GM21529 (cell line): ENCODE results near the gene PRKCB.

Source experiments
- ATAC-seq: cut with Tn5 transposase; IDR thresholded peaks from one replicate; pipeline ENCODE4 v1.9.1; 2021; ENCODE audit not compliant: unreplicated experiment

PRKCB gene

DNA sequence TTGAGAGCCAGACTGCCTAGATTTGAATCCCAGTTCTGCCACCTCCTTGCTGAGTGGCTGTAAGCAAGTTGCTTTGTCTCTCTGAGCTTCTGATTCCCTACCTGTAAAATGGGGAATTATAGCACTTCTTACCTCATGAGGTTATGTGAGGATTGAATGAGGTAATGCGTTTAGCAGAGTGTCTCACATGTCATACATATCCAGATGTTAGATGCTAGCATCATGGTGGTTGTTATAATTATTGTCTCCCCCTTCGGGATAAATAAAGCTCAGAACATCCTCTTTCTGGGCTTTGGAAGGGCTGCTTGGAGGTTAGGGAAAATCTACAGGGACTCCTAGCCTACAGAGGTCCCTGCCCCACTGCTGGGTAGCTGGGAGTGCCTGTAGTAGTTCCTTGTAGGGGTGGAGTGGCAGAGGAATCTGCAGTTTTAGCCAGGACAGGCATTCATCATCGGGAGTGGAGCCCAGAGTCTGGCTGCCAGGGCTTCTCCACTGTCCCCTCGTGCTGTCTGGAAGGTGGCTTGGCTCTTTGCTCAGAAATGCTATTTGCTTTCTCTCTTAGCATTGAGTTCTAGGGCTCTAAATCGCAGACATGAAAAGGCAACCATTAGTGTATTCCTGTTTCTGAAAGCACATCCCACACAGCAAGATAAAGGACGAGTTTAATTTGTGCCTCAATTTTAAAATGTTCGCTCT, 282.5 kb downstream of the PRKCB start:
- ATAC-seq = no peak

DNA sequence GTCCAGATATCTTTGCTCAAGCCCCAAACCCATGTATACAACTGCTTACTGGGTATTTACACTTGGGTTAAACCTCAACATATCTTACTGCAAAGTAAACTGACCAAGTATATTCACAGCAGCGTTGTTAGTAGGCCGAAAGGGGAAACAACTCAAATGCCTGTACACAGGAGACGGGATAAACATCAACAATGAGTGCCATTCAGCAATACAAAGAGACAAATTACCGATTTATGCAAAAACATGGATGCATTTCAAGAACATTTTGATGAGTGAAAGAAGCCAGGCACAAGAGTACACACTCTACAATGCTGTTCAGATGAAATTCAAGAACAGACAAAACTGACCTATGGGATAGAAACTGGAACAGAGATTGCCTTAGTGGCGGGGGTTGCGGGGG, 284.0 kb downstream of the PRKCB start:
- ATAC-seq = no peak

DNA sequence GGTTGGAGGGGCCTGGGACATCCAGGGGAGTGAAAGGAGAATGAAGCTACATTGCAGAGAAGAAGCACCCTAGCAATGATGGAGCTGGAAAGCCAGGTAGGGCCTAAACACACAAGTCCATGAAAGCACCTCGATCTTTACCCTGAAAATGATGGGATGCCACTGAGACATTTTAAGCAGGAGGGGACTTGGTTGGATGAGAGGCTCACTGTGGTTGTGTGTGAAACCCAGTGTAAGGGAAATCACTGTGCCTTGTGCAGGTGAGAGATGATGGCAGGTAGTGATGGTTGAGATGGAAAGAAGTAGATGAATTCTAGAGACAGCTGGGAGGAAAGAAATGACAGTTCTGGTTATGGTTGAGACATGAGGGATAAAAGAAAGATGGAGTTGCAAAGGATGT, 287.5 kb downstream of the PRKCB start:
- ATAC-seq = no peak

DNA sequence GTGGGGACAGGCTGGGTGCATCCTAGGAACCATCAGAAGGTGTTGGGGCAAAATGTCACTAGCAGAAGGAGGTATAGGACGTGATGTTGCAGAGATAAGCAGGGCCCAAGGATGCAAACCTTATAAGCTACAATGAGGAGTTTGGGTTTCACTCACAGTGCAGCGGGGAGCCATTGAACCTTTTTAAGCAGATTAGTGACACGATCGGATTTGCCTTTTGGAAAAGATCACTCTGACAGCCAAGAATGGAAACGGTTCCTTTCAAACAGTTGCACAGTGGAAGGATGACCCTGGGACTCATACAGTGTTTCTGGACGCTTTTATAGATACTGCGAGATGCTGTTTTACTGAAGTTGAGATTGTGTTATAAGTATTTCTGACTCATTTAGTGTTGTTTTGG, 288.5 kb downstream of the PRKCB start:
- no peak for ATAC-seq

DNA sequence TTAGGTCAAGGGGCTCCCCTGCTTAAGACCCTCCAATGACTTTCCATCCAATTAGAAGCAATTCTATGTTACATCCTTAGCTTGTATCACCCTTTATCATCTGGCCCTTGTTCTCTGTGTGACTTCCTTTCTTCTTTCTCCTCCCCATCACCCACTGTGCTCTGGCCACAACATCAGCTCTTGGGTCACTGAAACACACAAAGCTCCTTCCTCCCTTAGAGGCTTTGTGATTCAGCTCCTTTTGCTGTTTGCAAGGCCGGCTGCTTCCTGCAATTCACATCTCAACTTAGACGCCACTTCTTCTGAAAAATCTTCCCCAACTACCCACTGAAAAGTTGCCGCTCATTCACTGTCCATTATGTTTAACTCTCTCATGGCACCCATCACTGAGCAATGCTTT, 289.4 kb downstream of the PRKCB start:
- no peak for ATAC-seq

DNA sequence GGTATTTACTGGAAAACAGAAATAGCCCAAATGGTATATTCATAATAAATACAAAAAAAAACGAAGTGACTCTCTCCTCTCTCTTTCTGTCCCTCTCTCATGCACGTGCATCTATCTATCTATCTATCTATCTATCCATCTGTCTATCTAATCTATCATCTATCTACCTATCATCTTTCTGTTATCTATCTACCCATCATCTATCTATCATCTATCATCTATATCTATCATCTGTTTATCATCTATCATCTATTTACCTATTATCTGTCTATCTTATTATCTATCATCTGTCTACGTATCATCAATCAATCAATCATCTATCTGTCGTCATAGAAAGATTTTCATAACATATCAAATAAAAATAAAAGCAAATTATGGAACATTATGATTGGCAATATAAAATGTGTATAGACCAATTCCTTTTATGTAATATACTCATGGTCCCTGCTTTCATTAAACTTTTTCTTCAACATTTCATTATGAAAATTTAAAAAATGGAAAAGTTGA, 293.7 kb downstream of the PRKCB start:
- ATAC-seq = no peak

DNA sequence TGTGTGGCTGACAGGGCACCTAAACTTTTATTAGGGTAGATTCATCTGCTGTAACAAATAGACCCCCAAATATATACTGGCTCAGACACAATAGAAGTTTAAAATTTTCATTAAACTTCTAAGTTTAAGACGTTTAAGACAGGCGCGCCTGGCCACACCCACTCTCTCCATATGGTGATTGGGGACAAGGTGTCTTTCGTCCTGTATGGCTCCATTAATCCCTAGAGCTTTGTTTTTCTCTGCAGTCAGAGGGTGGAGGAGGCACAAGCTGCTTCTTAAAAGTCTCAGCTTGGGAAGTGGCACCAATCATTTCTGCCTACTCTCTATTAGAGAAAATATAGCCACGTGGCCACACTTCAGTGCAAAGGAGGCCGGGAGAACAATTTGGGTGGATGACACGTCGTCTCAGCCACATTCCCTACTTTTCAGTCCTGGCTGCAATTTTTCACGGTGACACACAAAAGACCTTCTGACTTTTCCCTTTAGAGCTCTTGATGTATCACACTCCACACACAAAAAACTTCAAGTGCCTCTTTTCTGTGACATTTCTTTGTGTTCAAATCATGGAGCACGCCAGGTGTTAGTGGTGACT, 294.8 kb downstream of the PRKCB start:
- no peak for ATAC-seq

DNA sequence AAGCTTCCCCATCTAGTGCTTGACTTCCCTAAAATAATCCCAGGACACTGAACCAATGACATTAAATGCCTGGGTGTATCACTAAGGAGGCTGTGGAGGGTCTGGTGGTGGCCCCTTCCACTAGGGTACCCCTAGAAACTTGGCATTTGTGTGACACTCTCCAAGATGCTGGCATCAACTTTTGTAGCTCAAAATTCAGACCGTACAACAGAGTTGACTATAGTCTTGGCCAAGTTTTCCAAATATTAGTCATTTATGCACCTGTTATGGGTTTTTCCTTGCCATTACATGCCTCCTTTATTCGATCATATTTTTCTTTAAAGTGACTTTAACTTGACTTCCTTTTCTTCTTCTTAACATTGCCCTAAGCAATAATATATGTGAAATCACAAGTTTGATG, 295.5 kb downstream of the PRKCB start:
- no peak for ATAC-seq

DNA sequence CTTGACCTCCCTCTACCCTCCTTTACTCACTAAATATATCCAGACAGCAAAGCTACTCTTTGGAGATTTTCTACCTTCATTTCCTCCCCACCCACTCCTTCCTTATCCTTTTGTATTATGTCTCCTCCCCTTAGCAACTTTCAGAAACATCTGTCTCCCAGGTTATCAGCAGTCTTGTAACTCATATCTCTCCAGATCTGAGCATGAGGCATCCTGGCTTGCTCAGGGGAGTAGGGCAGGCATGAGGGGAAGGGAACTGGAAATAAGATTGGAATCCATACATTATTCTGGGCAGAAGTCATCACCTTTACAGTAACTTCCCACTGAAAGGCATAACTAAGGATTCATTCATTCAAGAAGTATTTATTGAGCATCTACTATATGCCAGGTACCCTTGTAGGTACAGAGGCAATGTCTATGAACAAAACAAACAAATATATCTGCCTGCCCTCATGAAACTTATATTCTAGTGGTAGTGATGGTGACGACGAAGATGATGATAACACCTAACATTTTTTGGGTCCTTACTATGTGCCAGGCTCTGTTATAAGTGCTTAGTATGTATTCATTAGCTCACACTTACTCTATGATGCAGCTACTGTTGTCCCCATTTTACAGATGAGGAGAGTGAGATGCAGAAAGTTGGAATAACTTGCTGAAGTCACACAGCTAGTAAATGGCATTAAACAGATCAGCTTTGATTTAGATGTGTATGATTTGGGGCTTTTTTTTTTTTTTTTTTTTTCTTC, 296.4 kb downstream of the PRKCB start:
- no peak for ATAC-seq

DNA sequence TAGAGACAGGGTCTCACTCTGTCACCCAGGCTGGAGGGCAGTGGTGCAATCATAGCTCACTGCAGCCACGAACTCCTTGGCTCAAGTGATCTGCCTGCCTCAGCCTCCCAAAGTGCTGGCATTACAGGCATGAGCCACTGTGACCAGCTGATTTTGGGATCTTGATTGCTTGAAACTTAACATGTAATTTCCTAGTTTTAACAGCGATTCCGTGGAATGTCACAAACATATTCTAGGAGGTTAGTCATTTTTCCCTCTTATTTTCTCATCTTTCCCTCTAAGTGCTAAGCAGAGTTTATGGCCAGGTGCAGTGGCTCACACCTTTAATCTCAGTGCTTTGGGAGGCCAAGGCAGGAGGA, 297.0 kb downstream of the PRKCB start:
- no peak for ATAC-seq

DNA sequence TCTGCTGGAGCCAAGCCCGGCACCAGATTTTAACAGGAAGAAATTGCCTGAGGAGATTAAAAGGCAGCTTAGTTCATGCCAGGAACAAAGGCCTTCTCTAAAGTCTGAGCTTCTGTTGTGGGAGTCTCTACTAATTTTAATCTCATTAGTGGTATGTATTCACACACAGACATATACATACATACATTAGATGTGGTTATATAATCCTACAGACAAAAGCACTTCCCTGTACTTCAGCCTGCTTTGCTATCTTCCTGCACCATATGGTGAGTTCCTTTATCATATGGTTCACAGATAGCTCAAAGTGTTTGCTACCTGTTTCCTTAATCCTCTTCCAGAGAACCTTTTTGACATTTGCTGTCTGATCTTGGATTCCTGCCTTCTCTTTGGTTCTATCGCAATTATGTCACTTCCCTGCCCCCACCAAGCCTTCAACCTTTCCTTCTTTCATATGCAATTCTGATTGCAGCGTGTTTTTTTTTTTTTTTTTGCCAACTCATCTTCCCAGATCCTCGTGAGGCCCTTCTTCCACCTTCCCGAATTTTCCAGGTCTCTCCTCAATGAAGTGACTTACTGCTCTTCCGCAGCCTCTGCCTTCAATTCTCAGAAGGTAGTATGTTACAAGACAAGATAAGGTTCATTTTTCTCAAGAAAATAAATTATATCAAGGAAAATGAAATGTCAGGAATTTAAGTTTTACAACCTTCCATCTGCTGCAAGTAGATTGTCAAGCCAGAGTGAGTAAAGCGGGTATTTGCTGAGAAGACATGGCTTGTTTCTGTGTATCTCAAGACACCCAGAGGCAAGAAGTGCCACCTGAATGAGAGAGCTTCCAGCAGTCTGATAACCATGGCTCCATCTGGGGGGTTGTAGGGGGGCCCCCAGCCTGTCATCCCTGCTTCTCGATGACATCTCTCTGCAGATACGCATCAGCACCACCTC, 300.1 kb downstream of the PRKCB start:
- no peak for ATAC-seq

DNA sequence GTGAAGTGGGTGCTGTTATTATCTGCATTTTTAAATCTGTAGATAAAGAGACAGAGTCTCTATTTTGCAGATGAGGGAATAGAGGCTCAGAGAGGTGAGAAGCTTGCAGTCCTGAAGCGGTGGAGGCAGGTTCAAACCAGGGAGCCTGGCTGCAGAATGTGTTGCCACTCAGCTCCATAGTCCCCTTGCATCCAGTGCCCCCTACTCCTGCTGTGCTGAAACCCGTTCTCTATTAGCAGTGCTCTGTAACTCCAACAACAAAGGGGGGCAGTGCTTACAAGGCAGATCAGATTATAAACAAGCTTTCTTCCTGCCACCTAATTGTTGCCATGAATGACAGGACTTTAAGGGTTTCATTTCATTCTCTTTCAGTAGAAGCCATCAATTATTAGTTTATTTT, 302.2 kb downstream of the PRKCB start:
- ATAC-seq = no peak

DNA sequence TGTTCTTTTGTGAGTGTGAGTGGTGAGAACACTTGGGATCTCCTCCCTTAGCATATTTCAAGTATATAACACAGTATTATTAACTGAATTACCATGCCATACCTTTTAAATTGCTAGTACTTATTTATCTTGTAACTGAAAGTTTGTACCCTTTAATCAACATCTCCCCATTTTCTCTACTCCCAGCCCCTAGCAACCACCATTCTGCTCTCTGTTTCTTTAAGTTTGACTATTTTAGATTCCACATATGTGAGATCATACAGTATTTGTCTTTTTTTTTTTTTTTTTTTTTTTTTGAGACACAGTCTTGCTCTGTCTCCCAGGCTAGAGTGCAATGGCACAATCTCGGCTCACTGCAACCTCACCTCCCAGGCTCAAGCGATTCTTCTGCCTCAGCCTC, 302.8 kb downstream of the PRKCB start:
- ATAC-seq = no peak

DNA sequence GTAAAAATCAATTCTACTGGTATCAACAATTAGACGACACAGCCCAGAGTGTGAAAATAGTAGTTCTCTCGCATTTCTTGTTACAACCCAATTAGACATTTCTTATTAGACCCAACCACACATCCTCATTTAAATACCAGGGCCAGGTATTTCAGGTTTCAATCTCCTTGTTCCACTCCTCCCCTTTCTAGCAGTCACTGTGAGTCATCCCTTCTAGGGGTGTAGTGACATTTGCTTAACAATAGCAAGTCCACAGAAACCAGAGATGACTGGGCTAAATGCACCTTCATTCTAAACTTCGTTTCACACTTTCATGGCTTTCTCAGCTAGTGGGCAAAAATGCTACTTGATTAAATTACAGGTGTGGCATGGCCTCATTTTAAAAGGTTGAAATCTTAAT, 303.5 kb downstream of the PRKCB start:
- ATAC-seq = no peak

DNA sequence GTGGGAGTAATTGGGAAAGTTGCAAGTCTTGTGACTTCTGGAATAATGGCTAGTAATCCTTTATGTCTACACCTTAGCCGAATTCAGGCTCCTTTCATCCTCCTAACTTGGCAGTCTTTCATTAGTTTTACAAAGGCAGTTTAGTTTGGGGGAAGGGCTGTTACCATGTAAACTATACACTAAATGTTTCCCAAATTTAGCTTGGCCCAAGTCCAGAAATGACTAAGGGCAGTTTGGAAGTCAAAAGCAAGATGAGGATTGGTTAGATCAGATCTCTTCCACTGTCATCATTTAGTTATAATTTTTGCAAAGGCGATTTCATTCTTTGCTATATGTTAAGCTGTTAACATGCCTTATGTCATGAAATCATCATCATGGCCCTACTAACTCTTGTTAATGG, 304.9 kb downstream of the PRKCB start:
- no peak for ATAC-seq

DNA sequence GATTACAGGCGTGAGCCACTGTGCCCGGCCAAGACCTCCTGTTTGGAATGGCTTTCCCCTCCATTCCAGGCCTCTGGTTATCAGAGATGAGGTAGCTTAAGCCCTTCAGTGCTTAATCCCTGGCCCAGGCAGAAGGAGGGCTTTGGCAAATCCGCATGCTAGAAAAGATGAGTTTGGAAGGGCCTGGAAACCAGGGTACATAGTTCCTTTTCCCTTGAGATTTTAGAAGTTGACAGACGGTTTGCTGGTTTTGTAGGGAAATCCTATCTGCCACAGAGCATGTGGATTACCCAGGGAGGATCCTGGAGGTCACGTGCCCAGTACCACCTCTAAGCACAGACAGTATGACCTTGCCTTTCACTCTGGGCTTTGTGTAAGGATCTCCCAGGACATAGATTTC, 305.7 kb downstream of the PRKCB start:
- no peak for ATAC-seq

DNA sequence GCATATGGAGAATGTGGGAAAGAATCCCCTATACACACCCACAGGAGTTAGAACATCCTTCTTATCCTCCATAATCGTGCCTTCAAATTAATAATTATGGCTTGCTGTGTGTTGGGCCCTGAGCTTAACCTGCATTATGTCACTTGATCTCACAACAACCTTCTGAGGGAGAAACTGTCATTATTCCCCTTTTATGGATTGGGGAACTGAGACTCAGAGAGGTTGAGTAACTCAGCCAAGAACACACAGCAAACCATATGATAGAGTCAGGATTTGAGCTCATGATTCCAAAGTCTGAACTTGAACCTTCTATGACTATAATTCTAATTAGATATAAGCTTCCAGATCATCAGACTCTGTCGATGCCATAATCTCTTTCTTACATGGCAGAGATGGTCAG, 306.1 kb downstream of the PRKCB start:
- ATAC-seq = no peak

DNA sequence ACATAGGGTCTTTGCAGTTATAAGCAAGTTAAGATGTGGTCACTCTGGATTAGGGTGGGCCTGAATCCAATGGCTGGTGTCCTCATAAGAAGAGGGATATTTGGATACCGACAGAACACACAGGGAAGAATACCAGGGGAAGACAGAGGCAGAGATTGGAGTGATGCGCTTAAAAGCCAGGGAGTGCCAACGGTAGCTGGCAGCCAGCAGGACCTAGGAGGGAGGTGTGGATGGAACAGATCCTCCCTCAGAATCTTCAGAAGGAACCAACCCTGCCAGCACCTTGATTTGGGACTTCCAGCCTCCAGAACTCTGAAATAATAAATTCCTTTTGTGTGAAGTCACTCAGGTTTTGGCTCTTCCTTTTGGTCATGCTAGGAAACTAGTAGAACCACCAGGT, 310.1 kb downstream of the PRKCB start:
- no peak for ATAC-seq

DNA sequence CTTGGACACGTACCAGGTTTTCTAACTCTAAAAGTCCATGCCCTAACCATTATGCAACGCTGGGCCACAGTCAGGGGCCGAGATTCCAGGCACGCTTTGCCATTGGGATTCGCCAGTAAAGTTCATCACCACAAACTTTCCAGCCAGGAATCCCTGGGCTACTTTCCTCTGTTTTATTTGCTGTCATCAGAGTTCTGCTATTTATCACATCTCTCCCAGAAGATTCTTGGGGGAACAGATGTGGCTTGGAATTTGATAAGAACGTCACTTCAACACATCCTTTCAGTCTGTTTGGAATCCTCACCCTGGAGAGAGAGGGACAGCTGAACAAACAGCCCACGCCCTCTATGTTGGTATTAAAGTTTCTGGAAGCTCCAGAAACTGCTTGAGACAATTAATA, 310.7 kb downstream of the PRKCB start:
- no peak for ATAC-seq

DNA sequence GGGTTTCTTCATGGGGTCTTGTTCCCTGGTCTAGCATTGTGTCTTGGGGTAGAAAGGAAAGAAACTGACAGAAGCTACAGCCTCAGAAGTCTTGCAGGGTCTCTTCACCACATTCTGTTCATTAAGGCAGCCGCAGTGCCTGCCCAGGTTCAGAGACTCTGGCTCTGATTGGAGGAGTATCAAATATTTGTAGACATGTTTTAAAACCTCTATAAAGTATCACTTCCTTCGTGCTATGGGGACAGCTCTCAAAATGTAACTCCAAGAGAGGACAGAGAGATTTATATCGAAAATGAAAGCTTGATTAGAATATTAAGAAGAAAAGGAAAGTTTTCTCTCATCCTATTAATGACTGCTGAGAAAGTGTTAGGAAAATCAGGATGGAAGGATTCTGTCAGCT, 313.3 kb downstream of the PRKCB start:
- ATAC-seq = no peak

DNA sequence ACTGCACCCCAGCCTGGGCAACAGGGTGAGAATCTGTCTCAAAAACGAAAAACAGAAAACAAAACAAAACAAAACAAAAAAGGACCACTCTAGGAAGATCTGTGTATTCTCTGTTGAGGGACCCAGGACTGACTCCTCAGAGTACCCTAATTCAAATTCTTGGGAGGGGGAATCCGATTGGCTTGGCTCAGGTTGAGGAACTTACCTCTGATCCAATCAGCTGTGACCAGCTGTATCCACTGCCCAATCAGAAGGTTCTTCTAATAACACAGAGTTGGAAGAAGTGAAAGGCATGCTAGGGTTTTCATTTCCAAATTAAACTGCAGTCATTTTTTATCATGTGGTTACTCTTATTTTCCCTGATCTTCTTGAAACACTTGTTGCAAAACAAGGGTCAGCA, 314.5 kb downstream of the PRKCB start:
- ATAC-seq = no peak
